Ishikawa (cell line): ENCODE results near the gene RPE65.

Source experiments
- CEBPB ChIP-seq: IDR thresholded peaks from 2 replicates; pipeline ENCODE4 v1.6.1; 2012
- CREB1 ChIP-seq: IDR thresholded peaks from 2 replicates; pipeline ENCODE4 v1.6.1; 2012; ENCODE audit warnings: low read depth
- EGR1 ChIP-seq: IDR thresholded peaks from 2 replicates; pipeline ENCODE4 v1.6.1; 2012
- EP300 ChIP-seq: IDR thresholded peaks from 2 replicates; pipeline ENCODE4 v1.6.1; 2012; ENCODE audit warnings: borderline replicate concordance
- FOXM1 ChIP-seq: IDR thresholded peaks from 2 replicates; pipeline ENCODE4 v1.6.1; 2012; ENCODE audit warnings: low read depth, borderline replicate concordance
- NFIC ChIP-seq: IDR thresholded peaks from 2 replicates; pipeline ENCODE4 v1.6.1; 2012
- RAD21 ChIP-seq: IDR thresholded peaks from 2 replicates; pipeline ENCODE4 v1.6.1; 2012; ENCODE audit warnings: low read depth
- TAF1 ChIP-seq: IDR thresholded peaks from 2 replicates; pipeline ENCODE4 v1.6.1; 2012; ENCODE audit warnings: low read depth, mild to moderate bottlenecking
- TCF12 ChIP-seq: IDR thresholded peaks from 2 replicates; pipeline ENCODE4 v1.6.1; 2012; ENCODE audit warnings: low read depth
- TEAD4 ChIP-seq: IDR thresholded peaks from 2 replicates; pipeline ENCODE4 v1.6.1; 2012
- YY1 ChIP-seq: IDR thresholded peaks from 2 replicates; pipeline ENCODE4 v1.6.1; 2012; ENCODE audit warnings: low read depth
- ZBTB7A ChIP-seq: IDR thresholded peaks from 2 replicates; pipeline ENCODE4 v1.6.1; 2012; ENCODE audit warnings: low read depth
- TF ChIP-seq, protein P1 (sequence below): IDR thresholded peaks from 2 replicates; pipeline ENCODE4 v1.6.1; 2012
- TF ChIP-seq, protein P2 (sequence below): IDR thresholded peaks from 2 replicates; pipeline ENCODE4 v1.6.1; 2012
- TF ChIP-seq, protein P3 (sequence below): IDR thresholded peaks from 2 replicates; pipeline ENCODE4 v1.6.1; 2012; ENCODE audit warnings: low read depth, mild to moderate bottlenecking

RPE65 gene

DNA sequence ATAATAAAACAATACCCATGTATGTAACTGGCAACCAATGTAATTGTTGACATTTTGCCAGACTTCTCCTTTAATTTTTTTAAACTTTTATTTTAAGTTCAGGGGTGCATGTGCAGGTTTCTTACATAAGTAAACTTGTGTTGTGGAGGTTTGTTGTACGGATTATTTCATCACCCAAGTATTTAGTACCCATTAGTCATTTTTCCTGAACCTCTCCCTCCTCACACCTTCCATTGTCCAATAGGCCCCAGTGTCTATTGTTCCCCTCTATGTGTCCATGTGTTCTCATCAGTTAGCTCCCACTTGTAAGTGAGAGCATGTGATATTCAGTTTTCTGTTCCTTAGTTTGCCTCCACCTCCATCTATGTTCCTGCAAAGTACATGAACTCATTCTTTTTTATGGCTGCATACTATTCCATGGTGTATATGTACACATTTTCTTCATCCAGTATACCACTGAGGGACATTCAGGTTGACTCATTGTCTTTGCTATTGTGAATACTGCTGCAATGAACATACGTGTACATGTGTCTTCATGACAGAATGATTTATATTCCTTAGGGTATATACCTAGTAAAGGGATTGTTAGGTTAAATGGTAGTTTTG lies 40.4 kb upstream of the RPE65 start:
- TF ChIP-seq CEBPB: no peak
- TF ChIP-seq TAF1: no peak
- TF ChIP-seq YY1: no peak
- no peak for TF ChIP-seq TCF12
- TF ChIP-seq EGR1: no peak
- no peak for TF ChIP-seq CREB1
- TF ChIP-seq RAD21: no peak
- TF ChIP-seq, protein P1, sequence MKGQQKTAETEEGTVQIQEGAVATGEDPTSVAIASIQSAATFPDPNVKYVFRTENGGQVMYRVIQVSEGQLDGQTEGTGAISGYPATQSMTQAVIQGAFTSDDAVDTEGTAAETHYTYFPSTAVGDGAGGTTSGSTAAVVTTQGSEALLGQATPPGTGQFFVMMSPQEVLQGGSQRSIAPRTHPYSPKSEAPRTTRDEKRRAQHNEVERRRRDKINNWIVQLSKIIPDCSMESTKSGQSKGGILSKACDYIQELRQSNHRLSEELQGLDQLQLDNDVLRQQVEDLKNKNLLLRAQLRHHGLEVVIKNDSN: no peak
- TF ChIP-seq ZBTB7A: no peak
- no peak for TF ChIP-seq TEAD4
- no peak for TF ChIP-seq EP300
- TF ChIP-seq, protein P2, sequence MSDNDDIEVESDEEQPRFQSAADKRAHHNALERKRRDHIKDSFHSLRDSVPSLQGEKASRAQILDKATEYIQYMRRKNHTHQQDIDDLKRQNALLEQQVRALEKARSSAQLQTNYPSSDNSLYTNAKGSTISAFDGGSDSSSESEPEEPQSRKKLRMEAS: no peak
- TF ChIP-seq, protein P3, sequence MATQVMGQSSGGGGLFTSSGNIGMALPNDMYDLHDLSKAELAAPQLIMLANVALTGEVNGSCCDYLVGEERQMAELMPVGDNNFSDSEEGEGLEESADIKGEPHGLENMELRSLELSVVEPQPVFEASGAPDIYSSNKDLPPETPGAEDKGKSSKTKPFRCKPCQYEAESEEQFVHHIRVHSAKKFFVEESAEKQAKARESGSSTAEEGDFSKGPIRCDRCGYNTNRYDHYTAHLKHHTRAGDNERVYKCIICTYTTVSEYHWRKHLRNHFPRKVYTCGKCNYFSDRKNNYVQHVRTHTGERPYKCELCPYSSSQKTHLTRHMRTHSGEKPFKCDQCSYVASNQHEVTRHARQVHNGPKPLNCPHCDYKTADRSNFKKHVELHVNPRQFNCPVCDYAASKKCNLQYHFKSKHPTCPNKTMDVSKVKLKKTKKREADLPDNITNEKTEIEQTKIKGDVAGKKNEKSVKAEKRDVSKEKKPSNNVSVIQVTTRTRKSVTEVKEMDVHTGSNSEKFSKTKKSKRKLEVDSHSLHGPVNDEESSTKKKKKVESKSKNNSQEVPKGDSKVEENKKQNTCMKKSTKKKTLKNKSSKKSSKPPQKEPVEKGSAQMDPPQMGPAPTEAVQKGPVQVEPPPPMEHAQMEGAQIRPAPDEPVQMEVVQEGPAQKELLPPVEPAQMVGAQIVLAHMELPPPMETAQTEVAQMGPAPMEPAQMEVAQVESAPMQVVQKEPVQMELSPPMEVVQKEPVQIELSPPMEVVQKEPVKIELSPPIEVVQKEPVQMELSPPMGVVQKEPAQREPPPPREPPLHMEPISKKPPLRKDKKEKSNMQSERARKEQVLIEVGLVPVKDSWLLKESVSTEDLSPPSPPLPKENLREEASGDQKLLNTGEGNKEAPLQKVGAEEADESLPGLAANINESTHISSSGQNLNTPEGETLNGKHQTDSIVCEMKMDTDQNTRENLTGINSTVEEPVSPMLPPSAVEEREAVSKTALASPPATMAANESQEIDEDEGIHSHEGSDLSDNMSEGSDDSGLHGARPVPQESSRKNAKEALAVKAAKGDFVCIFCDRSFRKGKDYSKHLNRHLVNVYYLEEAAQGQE: no peak
- TF ChIP-seq FOXM1: no peak
- no peak for TF ChIP-seq NFIC

DNA sequence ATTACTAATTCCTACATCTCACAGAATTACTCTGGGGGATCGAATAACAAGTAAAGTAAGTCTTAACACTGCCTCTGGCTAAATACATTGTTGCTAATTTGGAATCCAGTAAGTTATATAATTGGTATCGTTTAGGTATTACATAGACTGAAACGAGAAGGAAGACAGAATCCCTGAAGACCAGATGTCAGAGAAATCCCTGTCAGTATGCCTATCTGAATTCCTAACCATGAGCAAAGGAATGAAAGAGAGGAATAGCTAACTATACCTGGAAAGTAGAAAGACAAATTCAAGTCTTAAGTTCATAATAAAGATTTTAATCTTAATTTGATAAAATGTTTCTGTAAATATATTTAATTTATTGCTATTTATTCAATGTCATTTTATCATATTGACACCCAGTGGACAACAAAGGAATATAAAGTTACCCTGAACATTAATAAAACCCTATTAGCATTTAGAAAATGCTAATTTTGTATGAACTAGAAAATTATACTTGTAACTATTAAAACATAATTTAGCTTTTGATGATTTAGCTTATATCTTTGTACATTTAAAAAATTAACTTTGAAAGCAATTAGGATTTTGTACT lies 35.8 kb upstream of the RPE65 start:
- TF ChIP-seq, protein P3: no peak
- TF ChIP-seq, protein P1: no peak
- no peak for TF ChIP-seq CREB1
- no peak for TF ChIP-seq ZBTB7A
- no peak for TF ChIP-seq TCF12
- no peak for TF ChIP-seq CEBPB
- TF ChIP-seq FOXM1: no peak
- TF ChIP-seq TEAD4: no peak
- TF ChIP-seq NFIC: no peak
- TF ChIP-seq RAD21: no peak
- no peak for TF ChIP-seq TAF1
- TF ChIP-seq, protein P2: no peak

DNA sequence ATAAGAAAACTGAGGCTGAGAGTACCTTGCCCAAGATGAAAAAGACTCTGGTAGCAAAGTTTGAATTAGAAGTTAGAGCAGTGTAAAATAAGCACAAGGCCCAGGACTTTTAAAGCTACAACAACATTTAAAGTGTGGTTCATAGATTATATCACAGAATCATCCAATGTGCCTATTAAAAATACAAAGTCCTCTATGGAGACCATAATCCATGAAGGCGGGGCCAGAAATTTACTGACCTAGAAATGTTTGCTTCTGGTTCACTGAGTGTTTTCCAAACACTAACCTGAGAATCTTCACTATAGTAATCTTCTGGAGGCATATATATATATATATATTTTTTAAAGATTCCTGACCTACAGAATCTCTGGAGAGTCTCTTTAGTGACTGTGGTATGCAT lies 34.9 kb upstream of the RPE65 start:
- no peak for TF ChIP-seq TAF1
- TF ChIP-seq CREB1: no peak
- TF ChIP-seq YY1: no peak
- no peak for TF ChIP-seq TEAD4
- TF ChIP-seq TCF12: no peak
- TF ChIP-seq, protein P1: no peak
- no peak for TF ChIP-seq NFIC
- no peak for TF ChIP-seq CEBPB
- TF ChIP-seq EGR1: no peak
- TF ChIP-seq, protein P3: no peak
- no peak for TF ChIP-seq ZBTB7A
- no peak for TF ChIP-seq EP300
- TF ChIP-seq, protein P2: no peak
- no peak for TF ChIP-seq FOXM1
- TF ChIP-seq RAD21: no peak

DNA sequence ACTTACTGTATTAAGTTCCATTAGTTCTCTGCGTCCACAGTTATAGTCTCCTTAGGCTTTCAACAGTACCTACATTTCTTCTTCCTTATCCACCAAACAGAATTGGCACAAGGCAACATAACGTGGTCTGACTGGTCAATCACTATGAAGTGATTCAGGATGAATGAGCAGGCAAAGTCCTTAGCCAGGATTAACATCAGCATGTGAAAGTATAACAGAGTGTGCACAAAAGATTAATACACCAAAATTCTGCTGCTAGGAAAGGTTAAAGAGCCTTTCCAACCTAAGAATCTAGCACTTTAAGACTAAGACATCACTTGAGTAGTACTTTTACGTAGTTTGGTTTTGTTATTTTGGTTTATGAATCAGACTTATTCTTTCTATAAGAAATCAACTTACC lies 31.3 kb upstream of the RPE65 start:
- TF ChIP-seq RAD21 (no peak), CREB1 (no peak), EP300 (no peak), ZBTB7A (no peak), TEAD4 (no peak), TAF1 (no peak), NFIC (no peak), YY1 (no peak)
- TF ChIP-seq, protein P1: no peak
- TF ChIP-seq, protein P3: no peak
